K562 (cell line): ENCODE data around the gene BCL2L13. TPM values are rescaled to one million over a fixed set of nuclear protein-coding genes. Genes with fewer than 3 reads are reported as not detected.

Experiments used
- ATAC-seq: fragments of 200-7000 bp; cut with Tn5 transposase; 3 replicates; pipeline ENCODE4 v1.9.1; 2020; ENCODE audit warnings: moderate library complexity
- BruUV-seq: library from RNA; stranded (reverse); fragments of 400-500 nt; replicated peaks from 2 replicates; lab custom pipeline; 2021; lab: Mats Ljungman, UMichigan
- CTCF ChIA-PET: fragments of 300-600 bp; formaldehyde crosslinking; extraction: SDS; loops from one replicate; lab custom pipeline; 2021; ENCODE audit warnings: low intra/inter-chr PET ratio; lab: Yijun Ruan, JAX
- POLR2A ChIA-PET: fragments of 300-600, 350-650 bp; sonication (Branson Sonifier 250); formaldehyde crosslinking; extraction: SDS; loops from one replicate; lab custom pipeline; 2021; ENCODE audit warnings: antibody characterized with exemption, inconsistent platforms; lab: Yijun Ruan, JAX
- DNase-seq, 4 experiments: peaks; one replicate each; pipeline versions ENCODE4 v3.0.0 to v3.0.0-alpha.2; 2011 to 2018; ENCODE audit warnings: low spot score in 3 of 4, mixed read lengths in 3 of 4; ENCODE audit errors: extremely low read depth in 1 of 4
- FAIRE-seq: peaks from 2 replicates; lab custom pipeline; 2011; peaks lifted over from hg19 to GRCh38; lab: Jason Lieb, UNC
- H2AFZ ChIP-seq: 2 replicates; pipeline ENCODE4 v1.6.0; 2011; ENCODE audit warnings: low read depth, low read length, control low read depth, inconsistent platforms
- H3K27ac ChIP-seq: fragments of 200-600 bp; 3 replicates; pipeline ENCODE4 v1.8.0; 2011; ENCODE audit warnings: low read depth, mild to moderate bottlenecking, control low read depth, inconsistent platforms, low read length, moderate library complexity, mixed read lengths; ENCODE audit errors: extremely low read depth
- H3K27me3 ChIP-seq, 2 experiments: fragments of 300-600 bp in 1 of 2; 2 replicates in 1 of 2; 3 replicates in 1 of 2; pipeline versions ENCODE4 v1.6.0 to v1.8.0; 2011; ENCODE audit warnings: inconsistent platforms in 2 of 2, low read length in 2 of 2, mild to moderate bottlenecking in 1 of 2, mixed read lengths in 1 of 2, moderate library complexity in 1 of 2; ENCODE audit not compliant: control insufficient read depth in 2 of 2, insufficient read depth in 2 of 2
- H3K36me3 ChIP-seq: fragments of 300-600 bp; 3 replicates; pipeline ENCODE4 v1.8.0; 2011; ENCODE audit warnings: mild to moderate bottlenecking, low read length, inconsistent platforms; ENCODE audit not compliant: control insufficient read depth, insufficient read depth
- H3K4me1 ChIP-seq, 2 experiments: fragments of 200-600 bp in 1 of 2; replicated peaks in 1 of 2; 2 replicates in 1 of 2; 3 replicates in 1 of 2; pipeline versions ENCODE4 v1.5.1 to v1.8.0; 2011; ENCODE audit warnings: inconsistent platforms in 2 of 2, low read length in 2 of 2, mild to moderate bottlenecking in 1 of 2, mixed read lengths in 1 of 2, moderate library complexity in 1 of 2; ENCODE audit not compliant: control insufficient read depth in 2 of 2, insufficient read depth in 2 of 2
- H3K4me2 ChIP-seq: 2 replicates; pipeline ENCODE4 v1.6.1; 2011; ENCODE audit warnings: low read length, control low read depth, inconsistent platforms, mixed read lengths; ENCODE audit not compliant: insufficient read depth
- H3K4me3 ChIP-seq: fragments of 200-600 bp; sonication (generic), shearing (Covaris generic); 2 replicates; pipeline ENCODE4 v1.5.1; 2016; ENCODE audit warnings: control low read depth, inconsistent platforms
- H3K79me2 ChIP-seq: fragments of 200-600 bp; 3 replicates; pipeline ENCODE4 v1.8.0; 2011; ENCODE audit warnings: low read length, inconsistent platforms; ENCODE audit not compliant: control insufficient read depth, insufficient read depth
- H3K9ac ChIP-seq, 2 experiments: 2 replicates each; pipeline versions ENCODE4 v1.6.0 to v1.6.1; 2011; ENCODE audit warnings: low read depth in 2 of 2, low read length in 2 of 2, control low read depth in 1 of 2, inconsistent platforms in 1 of 2, mild to moderate bottlenecking in 1 of 2, mixed read lengths in 1 of 2; ENCODE audit not compliant: insufficient read depth in 1 of 2
- H3K9me1 ChIP-seq: one replicate; pipeline ENCODE4 v1.6.0; 2011; ENCODE audit warnings: inconsistent platforms, mild to moderate bottlenecking, low read length, moderate library complexity; ENCODE audit not compliant: control insufficient read depth, insufficient read depth
- H3K9me3 ChIP-seq: replicated peaks from 2 replicates; pipeline ENCODE4 v1.5.1; 2011; ENCODE audit warnings: low read depth, low read length, inconsistent platforms; ENCODE audit not compliant: control insufficient read depth, insufficient read depth
- H4K20me1 ChIP-seq: replicated peaks from 2 replicates; pipeline ENCODE4 v1.6.1; 2011; ENCODE audit warnings: low read length, inconsistent platforms, mixed read lengths; ENCODE audit not compliant: control insufficient read depth, insufficient read depth
- ARNT ChIP-seq, 2 experiments: fragments of 450-650 bp; IDR thresholded peaks; 2 replicates each; pipeline ENCODE4 v1.6.1; 2016; ENCODE audit warnings: mild to moderate bottlenecking in 1 of 2
- DNMT1 ChIP-seq: fragments of 450-650 bp; IDR thresholded peaks from 2 replicates; pipeline ENCODE4 v1.6.1; 2016; ENCODE audit warnings: antibody characterized with exemption, mild to moderate bottlenecking
- FOSL1 ChIP-seq: fragments of 200-800 bp; sonication (Bioruptor generic); conservative IDR thresholded peaks from 2 replicates; pipeline ENCODE4 v1.6.1; 2016; ENCODE audit warnings: missing genetic modification characterization, missing compliant biosample characterization
- FOXA3 ChIP-seq, 2 experiments: fragments of 450-650 bp in 1 of 2; sonication (generic) in 1 of 2; formaldehyde crosslinking; IDR thresholded peaks in 1 of 2; conservative IDR thresholded peaks in 1 of 2; 2 replicates each; pipeline versions ENCODE4 v1.4.0 to v1.8.0; 2020 to 2022; ENCODE audit warnings: mild to moderate bottlenecking in 2 of 2, missing genetic modification reagents in 1 of 2
- KAT2B ChIP-seq: IDR thresholded peaks from one replicate; pipeline ENCODE4 v1.6.1; 2012; ENCODE audit warnings: low read depth, mild to moderate bottlenecking, control low read depth, inconsistent platforms, low read length, moderate library complexity
- KAT7 ChIP-seq: sonication (generic); formaldehyde crosslinking; IDR thresholded peaks from 2 replicates; pipeline ENCODE4 v1.8.0; 2022; ENCODE audit warnings: missing genetic modification reagents, mild to moderate bottlenecking, borderline replicate concordance
- KDM1A ChIP-seq, 2 experiments: fragments of 450-650 bp; IDR thresholded peaks; 2 replicates each; pipeline ENCODE4 v1.6.1; 2016; ENCODE audit warnings: mild to moderate bottlenecking in 2 of 2
- LEF1 ChIP-seq: fragments of 450-650 bp; IDR thresholded peaks from 2 replicates; pipeline ENCODE4 v1.6.1; 2016; ENCODE audit warnings: mild to moderate bottlenecking
- MEF2A ChIP-seq: IDR thresholded peaks from 2 replicates; pipeline ENCODE4 v1.6.1; 2011; ENCODE audit warnings: low read depth, mild to moderate bottlenecking, low read length, moderate library complexity; ENCODE audit not compliant: control insufficient read depth
- PATZ1 ChIP-seq: fragments of 250-450 bp; sonication (Bioruptor Pico); IDR thresholded peaks from 2 replicates; pipeline ENCODE4 v1.5.0; 2020; ENCODE audit warnings: mild to moderate bottlenecking, borderline replicate concordance
- SMARCA4 ChIP-seq: fragments of 450-650 bp; IDR thresholded peaks from 2 replicates; pipeline ENCODE4 v1.6.1; 2016
- TCF7 ChIP-seq: sonication (generic); IDR thresholded peaks from 2 replicates; pipeline ENCODE4 v1.6.1; 2016; ENCODE audit warnings: antibody characterized with exemption, borderline replicate concordance
- TRIM24 ChIP-seq, 2 experiments: fragments of 450-650 bp; IDR thresholded peaks; 2 replicates each; pipeline ENCODE4 v1.6.1; 2016
- TSC22D4 ChIP-seq: fragments of 450-650 bp; IDR thresholded peaks from 2 replicates; pipeline ENCODE4 v1.6.1; 2016; ENCODE audit warnings: missing genetic modification characterization, missing biosample characterization, control low read depth
- ZBTB1 ChIP-seq: sonication (generic); formaldehyde crosslinking; IDR thresholded peaks from 2 replicates; pipeline ENCODE4 v1.8.1; 2023; ENCODE audit warnings: missing genetic modification reagents, low read depth, mild to moderate bottlenecking, borderline replicate concordance
- ZBTB49 ChIP-seq: sonication (generic); formaldehyde crosslinking; IDR thresholded peaks from 2 replicates; pipeline ENCODE4 v1.8.0; 2022; ENCODE audit warnings: missing genetic modification reagents, mild to moderate bottlenecking, borderline replicate concordance
- ZNF175 ChIP-seq: fragments of 200-800 bp; sonication (Bioruptor generic); IDR thresholded peaks from 2 replicates; pipeline ENCODE4 v1.6.1; 2016; ENCODE audit warnings: low read depth, mild to moderate bottlenecking, missing genetic modification characterization, missing compliant biosample characterization
- WGBS: fragments of 100-300 bp; shearing (Covaris generic); methylation state at CpG from one replicate; pipeline ENCODE4 v1.1.6; 2016; ENCODE audit warnings: low coverage, mixed read lengths; ENCODE audit not compliant: insufficient coverage; ENCODE audit errors: missing lambda C conversion rate; 5-methylcytosine and 5-hydroxymethylcytosine counted together
- in situ Hi-C: fragments of 300-500 bp; cut with MboI; formaldehyde crosslinking; loops from 4 replicates; pipeline ENCODE4 v1.15.0; 2018; ENCODE audit warnings: inconsistent platforms, mixed read lengths
- intact Hi-C: fragments of 100-400 bp; cut with micrococcal nuclease; formaldehyde crosslinking; loops from 2 replicates; pipeline ENCODE4 v1.14.2; 2022
- polyA plus RNA-seq, 8 experiments: library from polyadenylated mRNA; depleted of rRNA in 4 of 8; stranded (reverse) in 5 of 8; unstranded in 3 of 8; fragments of >200 nt; fragmentation: Nextera tagmentation in 2 of 8; fragmentation: Illumina TruSeq in 1 of 8; extraction: Ambion mirVana in 2 of 8; extraction: Trizol in 1 of 8; gene quantifications; 2 replicates each; pipeline versions ENCODE4 v1.2.1 to v1.2.3, GENCODE V29; 2011 to 2014; ENCODE audit warnings: inconsistent platforms in 1 of 8, missing spikeins in 1 of 8
- total RNA-seq, 7 experiments: library from RNA; depleted of rRNA in 6 of 7; stranded (reverse); fragments of >200 nt in 6 of 7; fragmentation: Illumina TruSeq in 2 of 7; extraction: Trizol in 2 of 7; gene quantifications; 2 replicates each; pipeline versions ENCODE4 v1.2.1 to v1.2.3, GENCODE V29; 2011 to 2021; ENCODE audit warnings: low replicate concordance in 1 of 7
- TF ChIP-seq, protein P1 (sequence below), 2 experiments: IDR thresholded peaks; 2 replicates each; pipeline ENCODE4 v1.6.1; 2011; ENCODE audit warnings: borderline replicate concordance in 1 of 2, control low read depth in 1 of 2, low read depth in 1 of 2, low read length in 1 of 2, mild to moderate bottlenecking in 1 of 2, mixed read lengths in 1 of 2, moderate library complexity in 1 of 2; ENCODE audit not compliant: insufficient read depth in 1 of 2, insufficient read length in 1 of 2, poor library complexity in 1 of 2, severe bottlenecking in 1 of 2; ENCODE audit errors: extremely low read depth in 1 of 2

Gene BCL2L13
- total and polyA plus RNA-seq, 9 of the 15 experiments (the other 6 are each of a cell fraction or from before 2014, with no cell fraction given) = 41.5 to 63.4 (median 56.5) TPM

GRCh38 chr22:17655289-17655688 is 16.7 kb downstream of the BCL2L13 start:
- CTCF ChIA-PET = no interaction called here
- no peaks in the 10 kb centered on the region for H4K20me1 ChIP-seq
- BruUV-seq = no TSS peak
- in situ Hi-C loops (no loop called here), intact Hi-C loops (no loop called here)
- H3K4me3 ChIP-seq = no peak overlapping the region
- H2AFZ ChIP-seq = no peak overlapping the region
- 95% methylated on average over 3 of the region's 3 CpGs for WGBS
- H3K27me3 ChIP-seq = no peaks in the 10 kb centered on the region
- no peak overlapping the region for H3K27ac ChIP-seq
- H3K4me2 ChIP-seq = no peak overlapping the region
- DNase-seq = no peak
- ATAC-seq = no peak
- H3K79me2 ChIP-seq = peaks cover 12% of the 10 kb centered on the region; the same call in 2 of the 3 replicates
- H3K9me3 ChIP-seq = 0 out of 2 replicates have a peak, but pooled peaks cover 2% of the 10 kb centered on the region
- H3K36me3 ChIP-seq = peaks cover 46% of the 10 kb centered on the region; the same call in 2 of the 3 replicates
- POLR2A ChIA-PET = interaction anchor here (1.3 kb wide), 1 partner anchor 16 kb away, joined by 3 read pairs; no protein-coding TSS in a partner anchor
- no peaks in the 10 kb centered on the region for H3K4me1 ChIP-seq
- TF ChIP-seq LEF1 (no peak), ZNF175 (no peak), KAT2B (no peak), TRIM24 (IDR thresholded peaks at IDR 0.05) (no peak), TCF7 (no peak), MEF2A (no peak), SMARCA4 (no peak), PATZ1 (CRISPR knock-in tag) (no peak), ZBTB1 (CRISPR knock-in tag) (no peak), ARNT (IDR thresholded peaks at IDR 0.05) (no peak), FOXA3 (CRISPR knock-in tag; conservative IDR thresholded peaks at IDR 0.05 in 1 of 2, IDR thresholded peaks at IDR 0.05 in 1 of 2) (no peak), FOSL1 (tag) (no peak), TSC22D4 (tag) (no peak), DNMT1 (no peak), ZBTB49 (no peak), KDM1A (IDR thresholded peaks at IDR 0.05) (no peak), KAT7 (CRISPR knock-in tag) (no peak)
- TF ChIP-seq, protein P1, sequence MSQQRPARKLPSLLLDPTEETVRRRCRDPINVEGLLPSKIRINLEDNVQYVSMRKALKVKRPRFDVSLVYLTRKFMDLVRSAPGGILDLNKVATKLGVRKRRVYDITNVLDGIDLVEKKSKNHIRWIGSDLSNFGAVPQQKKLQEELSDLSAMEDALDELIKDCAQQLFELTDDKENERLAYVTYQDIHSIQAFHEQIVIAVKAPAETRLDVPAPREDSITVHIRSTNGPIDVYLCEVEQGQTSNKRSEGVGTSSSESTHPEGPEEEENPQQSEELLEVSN (IDR thresholded peaks at IDR 0.05; ENCODE audit: borderline replicate concordance in 1 of 2, extremely low read depth in 1 of 2, insufficient read depth in 1 of 2, insufficient read length in 1 of 2, low read depth in 1 of 2, low read length in 1 of 2, poor library complexity in 1 of 2, severe bottlenecking in 1 of 2) = no peak
- TF ChIP-seq, all 486 proteins: peak for 0
- no peaks in the 10 kb centered on the region for H3K9me1 ChIP-seq
- H3K9ac ChIP-seq = no peak overlapping the region
- FAIRE-seq = no peak
